HepG2 (cell line): ENCODE results near the gene SLC38A2. TPM values are rescaled to one million over a fixed set of nuclear protein-coding genes. Genes with fewer than 3 reads are reported as not detected.

Experiments used
- ATAC-seq: fragments of 200-7000 bp; cut with Tn5 transposase; 3 replicates; pipeline ENCODE4 v1.9.1; 2020; ENCODE audit warnings: mild to moderate bottlenecking, moderate library complexity
- BruUV-seq: library from RNA; stranded (reverse); fragments of 400-500 nt; replicated peaks from 2 replicates; lab custom pipeline; 2021; lab: Mats Ljungman, UMichigan
- CTCF ChIA-PET: fragments of 300-600 bp; formaldehyde crosslinking; extraction: SDS; loops from one replicate; lab custom pipeline; 2021; ENCODE audit warnings: low total read pairs, inconsistent platforms, low intra/inter-chr PET ratio; lab: Yijun Ruan, JAX
- POLR2A ChIA-PET: fragments of 350-600 bp; sonication (Branson Sonifier 250); formaldehyde crosslinking; loops from one replicate; lab custom pipeline; 2020; ENCODE audit warnings: antibody characterized with exemption, inconsistent platforms; lab: Yijun Ruan, JAX
- DNase-seq: peaks from one replicate; pipeline ENCODE4 v3.0.0-alpha.2; 2015; ENCODE audit warnings: low spot score
- FAIRE-seq: peaks from 3 replicates; lab custom pipeline; 2011; peaks lifted over from hg19 to GRCh38; lab: Jason Lieb, UNC
- H2AFZ ChIP-seq: one replicate; pipeline ENCODE4 v1.6.1; 2011; ENCODE audit warnings: low read length, inconsistent platforms
- H3K27ac ChIP-seq: fragments of 300-600 bp; 3 replicates; pipeline ENCODE4 v1.8.0; 2011; ENCODE audit warnings: mixed run types, mild to moderate bottlenecking, mixed read lengths, low read length, inconsistent platforms; ENCODE audit not compliant: insufficient read depth; ENCODE audit errors: extremely low read length
- H3K27me3 ChIP-seq, 2 experiments: fragments of 200-600 bp in 1 of 2; 2 replicates in 1 of 2; 3 replicates in 1 of 2; pipeline versions ENCODE4 v1.6.0 to v1.8.0; 2011; ENCODE audit warnings: low read length in 2 of 2, mild to moderate bottlenecking in 2 of 2, moderate library complexity in 2 of 2, inconsistent platforms in 1 of 2; ENCODE audit not compliant: insufficient read depth in 2 of 2, control insufficient read depth in 1 of 2
- H3K36me3 ChIP-seq, 2 experiments: fragments of 200-600 bp in 1 of 2; replicated peaks in 1 of 2; 2 replicates in 1 of 2; 3 replicates in 1 of 2; pipeline versions ENCODE4 v1.5.1 to v1.8.0; 2011; ENCODE audit warnings: low read length in 2 of 2, inconsistent platforms in 1 of 2; ENCODE audit not compliant: insufficient read depth in 2 of 2, control insufficient read depth in 1 of 2
- H3K4me1 ChIP-seq: 2 replicates; pipeline ENCODE4 v1.5.1; 2012; ENCODE audit warnings: low read length, inconsistent platforms; ENCODE audit not compliant: insufficient read depth
- H3K4me2 ChIP-seq: 2 replicates; pipeline ENCODE4 v1.6.0; 2011; ENCODE audit warnings: low read depth, low read length, inconsistent platforms
- H3K4me3 ChIP-seq, 3 experiments: fragments of 200-600 bp in 1 of 3; sonication (generic), shearing (Covaris generic) in 1 of 3; replicated peaks in 1 of 3; 2 replicates each; pipeline ENCODE4 v1.5.1; 2011 to 2016; ENCODE audit warnings: low read length in 3 of 3, inconsistent platforms in 2 of 3, low read depth in 2 of 3, mild to moderate bottlenecking in 2 of 3, control low read depth in 1 of 3, mixed read lengths in 1 of 3; ENCODE audit not compliant: insufficient read depth in 1 of 3
- H3K79me2 ChIP-seq: one replicate; pipeline ENCODE4 v1.6.1; 2011; ENCODE audit warnings: low read length, inconsistent platforms; ENCODE audit not compliant: insufficient read depth
- H3K9ac ChIP-seq: 2 replicates; pipeline ENCODE4 v1.6.0; 2011; ENCODE audit warnings: mild to moderate bottlenecking, low read depth, low read length, inconsistent platforms; ENCODE audit not compliant: insufficient read depth
- H3K9me3 ChIP-seq: 2 replicates; pipeline ENCODE4 v1.5.1; 2012; ENCODE audit warnings: mild to moderate bottlenecking, low read length
- H4K20me1 ChIP-seq: 2 replicates; pipeline ENCODE4 v1.6.0; 2011; ENCODE audit warnings: inconsistent platforms, mild to moderate bottlenecking, low read length, moderate library complexity; ENCODE audit not compliant: insufficient read depth
- ARID5B ChIP-seq: IDR thresholded peaks from 2 replicates; pipeline ENCODE4 v1.4.0; 2020; ENCODE audit warnings: mild to moderate bottlenecking, missing genetic modification reagents
- BCL6 ChIP-seq: IDR thresholded peaks from 2 replicates; pipeline ENCODE4 v1.6.1; 2016; ENCODE audit warnings: missing genetic modification reagents, missing compliant biosample characterization
- FOXA1 ChIP-seq, 2 experiments: fragments of 450-650 bp in 1 of 2; sonication (generic) in 1 of 2; formaldehyde crosslinking in 1 of 2; IDR thresholded peaks; 2 replicates each; pipeline versions ENCODE4 v1.4.0 to v1.6.1; 2016 to 2020; ENCODE audit warnings: missing genetic modification reagents in 1 of 2
- FOXP1 ChIP-seq, 2 experiments: fragments of 450-650 bp in 1 of 2; IDR thresholded peaks; 2 replicates each; pipeline ENCODE4 v1.6.1; 2017 to 2018; ENCODE audit warnings: antibody characterized with exemption in 1 of 2
- KMT2B ChIP-seq: IDR thresholded peaks from 2 replicates; pipeline ENCODE4 v1.6.1; 2016; ENCODE audit warnings: missing genetic modification reagents, missing compliant biosample characterization
- MEF2D ChIP-seq: sonication (generic); formaldehyde crosslinking; IDR thresholded peaks from 2 replicates; pipeline ENCODE4 v1.5.1; 2020; ENCODE audit warnings: mild to moderate bottlenecking, missing genetic modification reagents
- PRDM10 ChIP-seq: sonication (generic); formaldehyde crosslinking; IDR thresholded peaks from 2 replicates; pipeline ENCODE4 v1.4.0; 2020; ENCODE audit warnings: low read depth, missing genetic modification reagents
- PRPF4 ChIP-seq: fragments of 200-400 bp; formaldehyde crosslinking; IDR thresholded peaks from 2 replicates; pipeline ENCODE4 v1.6.1; 2016; ENCODE audit warnings: low read length, low read depth; ENCODE audit not compliant: poor library complexity, severe bottlenecking
- RARA ChIP-seq: IDR thresholded peaks from 2 replicates; pipeline ENCODE4 v1.6.1; 2016; ENCODE audit warnings: missing genetic modification reagents, missing compliant biosample characterization
- SRY ChIP-seq: sonication (generic); formaldehyde crosslinking; IDR thresholded peaks from 2 replicates; pipeline ENCODE4 v1.8.0; 2022; ENCODE audit warnings: mild to moderate bottlenecking, missing genetic modification reagents
- ZSCAN9 ChIP-seq: IDR thresholded peaks from 2 replicates; pipeline ENCODE4 v1.6.1; 2016; ENCODE audit warnings: borderline replicate concordance
- WGBS: methylation state at CpG from one replicate; pipeline ENCODE4 v1.1.6; 2017; ENCODE audit warnings: low lambda C conversion rate; 5-methylcytosine and 5-hydroxymethylcytosine counted together
- in situ Hi-C: cut with HindIII; loops from 2 replicates; pipeline ENCODE4 v1.10.0; 2017; ENCODE audit warnings: low pct_unique_long_range_greater_than_20kb; ENCODE audit not compliant: extremely low pct_ligation_motif_present
- intact Hi-C: fragments of 100-400 bp; cut with micrococcal nuclease; formaldehyde crosslinking; loops from one replicate; pipeline ENCODE4 v1.10.0; 2022; ENCODE audit not compliant: unreplicated experiment
- polyA plus RNA-seq, 8 experiments: library from polyadenylated mRNA; depleted of rRNA in 3 of 8; stranded (reverse) in 7 of 8; unstranded in 1 of 8; fragments of >200 nt; fragmentation: Illumina TruSeq in 4 of 8; extraction: Trizol in 4 of 8; gene quantifications; 2 replicates each; pipeline versions ENCODE4 v1.2.1 to v1.2.3, GENCODE V29; 2011 to 2016; ENCODE audit warnings: low read depth in 4 of 8, missing spikeins in 1 of 8, mixed read lengths in 1 of 8; ENCODE audit not compliant: insufficient read depth in 1 of 8
- total RNA-seq, 5 experiments: library from RNA; depleted of rRNA; stranded (reverse); fragments of >200 nt; fragmentation: Illumina TruSeq; extraction: Trizol; gene quantifications; 2 replicates each; pipeline ENCODE4 v1.2.3, GENCODE V29; 2016; ENCODE audit warnings: low read depth in 1 of 5
- TF ChIP-seq, protein P1 (sequence below): sonication (generic); formaldehyde crosslinking; conservative IDR thresholded peaks from 2 replicates; pipeline ENCODE4 v1.4.0; 2020; ENCODE audit warnings: mild to moderate bottlenecking, missing genetic modification reagents, moderate library complexity

Gene SLC38A2
- total and polyA plus RNA-seq, 2 of the 13 experiments (the other 11 are each of a cell fraction or from before 2014, with no cell fraction given), result 368 to 880 TPM

DNA sequence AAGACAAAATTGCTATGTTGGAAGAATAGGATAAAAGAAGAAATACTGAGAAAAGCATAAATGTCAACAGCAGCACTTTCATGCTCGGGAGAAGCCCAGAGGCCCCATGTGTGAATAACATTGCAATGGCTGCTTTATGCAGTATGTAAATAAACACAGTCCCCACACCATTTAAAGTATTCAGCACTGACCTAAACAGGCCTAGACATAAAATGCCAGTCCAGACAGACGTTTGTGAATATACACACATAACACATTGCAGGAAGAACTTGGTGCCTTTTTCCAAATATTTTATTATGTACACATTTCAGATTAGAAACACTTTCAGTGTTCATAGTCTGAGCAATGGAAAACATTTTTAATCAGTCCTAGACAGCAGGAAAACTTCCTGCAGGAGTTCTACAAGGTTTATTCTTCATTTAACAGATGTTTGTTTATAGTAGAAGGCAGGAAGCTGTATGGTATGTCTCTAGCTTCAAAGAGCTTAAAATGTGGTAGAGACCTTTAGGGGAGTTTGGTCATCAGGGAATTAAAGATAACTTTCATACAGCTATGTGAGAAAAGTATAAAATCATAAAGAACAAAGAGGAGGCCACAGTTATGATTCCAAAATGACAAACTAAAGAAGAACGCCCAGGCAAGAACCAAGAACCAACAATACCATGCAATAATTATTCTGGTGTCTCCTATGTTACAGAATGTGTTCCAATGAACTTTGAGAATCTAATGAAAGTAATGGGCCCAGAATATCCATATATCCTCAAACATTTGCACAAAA is 30.6 kb upstream of the SLC38A2 start:
- 37% methylated on average over 3 of the region's 3 CpGs for WGBS
- H3K9me3 ChIP-seq, result no peaks in the 10 kb centered on the region
- intact Hi-C loops, result no loop called here
- no peaks in the 10 kb centered on the region for H3K27me3 ChIP-seq
- peaks cover 33% of the 10 kb centered on the region for H3K4me1 ChIP-seq
- peak overlapping the region; percentile 35 for H3K4me2 ChIP-seq
- ChIA-PET CTCF (no interaction called here), POLR2A (no interaction called here)
- no peaks in the 10 kb centered on the region for H3K79me2 ChIP-seq
- H3K27ac ChIP-seq, result no peak overlapping the region
- no peaks in the 10 kb centered on the region for H4K20me1 ChIP-seq
- H2AFZ ChIP-seq, result no peak overlapping the region
- ATAC-seq, result peak; percentile 62
- H3K4me3 ChIP-seq, result no peak overlapping the region
- BruUV-seq, result no TSS peak
- no peak for FAIRE-seq
- no peak overlapping the region for H3K9ac ChIP-seq
- DNase-seq, result peak; percentile 20
- H3K36me3 ChIP-seq, result no peaks in the 10 kb centered on the region
- in situ Hi-C loops, result no loop called here
- TF ChIP-seq FOXP1 (IDR thresholded peaks at IDR 0.05), result no peak
- TF ChIP-seq FOXP1 (CRISPR knock-in tag; IDR thresholded peaks at IDR 0.05), result peak; percentile 36; the same call in 1 of the 2 replicates
- TF ChIP-seq, protein P1, sequence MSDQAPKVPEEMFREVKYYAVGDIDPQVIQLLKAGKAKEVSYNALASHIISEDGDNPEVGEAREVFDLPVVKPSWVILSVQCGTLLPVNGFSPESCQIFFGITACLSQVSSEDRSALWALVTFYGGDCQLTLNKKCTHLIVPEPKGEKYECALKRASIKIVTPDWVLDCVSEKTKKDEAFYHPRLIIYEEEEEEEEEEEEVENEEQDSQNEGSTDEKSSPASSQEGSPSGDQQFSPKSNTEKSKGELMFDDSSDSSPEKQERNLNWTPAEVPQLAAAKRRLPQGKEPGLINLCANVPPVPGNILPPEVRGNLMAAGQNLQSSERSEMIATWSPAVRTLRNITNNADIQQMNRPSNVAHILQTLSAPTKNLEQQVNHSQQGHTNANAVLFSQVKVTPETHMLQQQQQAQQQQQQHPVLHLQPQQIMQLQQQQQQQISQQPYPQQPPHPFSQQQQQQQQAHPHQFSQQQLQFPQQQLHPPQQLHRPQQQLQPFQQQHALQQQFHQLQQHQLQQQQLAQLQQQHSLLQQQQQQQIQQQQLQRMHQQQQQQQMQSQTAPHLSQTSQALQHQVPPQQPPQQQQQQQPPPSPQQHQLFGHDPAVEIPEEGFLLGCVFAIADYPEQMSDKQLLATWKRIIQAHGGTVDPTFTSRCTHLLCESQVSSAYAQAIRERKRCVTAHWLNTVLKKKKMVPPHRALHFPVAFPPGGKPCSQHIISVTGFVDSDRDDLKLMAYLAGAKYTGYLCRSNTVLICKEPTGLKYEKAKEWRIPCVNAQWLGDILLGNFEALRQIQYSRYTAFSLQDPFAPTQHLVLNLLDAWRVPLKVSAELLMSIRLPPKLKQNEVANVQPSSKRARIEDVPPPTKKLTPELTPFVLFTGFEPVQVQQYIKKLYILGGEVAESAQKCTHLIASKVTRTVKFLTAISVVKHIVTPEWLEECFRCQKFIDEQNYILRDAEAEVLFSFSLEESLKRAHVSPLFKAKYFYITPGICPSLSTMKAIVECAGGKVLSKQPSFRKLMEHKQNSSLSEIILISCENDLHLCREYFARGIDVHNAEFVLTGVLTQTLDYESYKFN (CRISPR knock-in tag), result 0 out of 2 replicates have a peak, but pooled peaks have one; percentile 12
- peak; percentile 43; the same call in 1 of the 2 replicates for TF ChIP-seq MEF2D (CRISPR knock-in tag)
- TF ChIP-seq SRY, result no peak
- TF ChIP-seq PRPF4, result no peak
- peak; percentile 32; the same call in 1 of the 2 replicates for TF ChIP-seq ARID5B (CRISPR knock-in tag)
- TF ChIP-seq PRDM10, result peak; percentile 76; the same call in 1 of the 2 replicates
- TF ChIP-seq RARA (CRISPR knock-in tag), result 0 out of 2 replicates have a peak, but pooled peaks have one; percentile 13
- no peak for TF ChIP-seq FOXA1 (IDR thresholded peaks at IDR 0.05)
- peak; percentile 45; the same call in 1 of the 2 replicates for TF ChIP-seq FOXA1 (CRISPR knock-in tag; IDR thresholded peaks at IDR 0.05)
- TF ChIP-seq KMT2B (CRISPR knock-in tag), result no peak
- TF ChIP-seq ZSCAN9 (CRISPR knock-in tag), result no peak
- peak; percentile 71; the same call in 1 of the 2 replicates for TF ChIP-seq BCL6
